HUDEP-2 (cell line): ENCODE results near the gene SOX13.

Experiments used
- DNase-seq, 76 experiments: peaks; one replicate each; lab custom pipeline; 2025; ENCODE audit not compliant: unreplicated experiment in 76 of 76; lab: John Stamatoyannopoulos, UW

SOX13 gene

GRCh38 chr1:204103431-204103741, 30.5 kb downstream of the SOX13 start:
- no peak for DNase-seq

- peak in 1 of 76 experiments; percentile 1 for DNase-seq
Measured at GRCh38 chr1:204104331-204105130, 31.6 kb downstream of the SOX13 start.

- DNase-seq, result no peak
Measured at GRCh38 chr1:204105131-204105515, 32.2 kb downstream of the SOX13 start.

- no peak for DNase-seq
Measured at GRCh38 chr1:204106825-204107224, 33.9 kb downstream of the SOX13 start.

- no peak for DNase-seq
Measured at GRCh38 chr1:204107892-204108291, 35.0 kb downstream of the SOX13 start.

GRCh38 chr1:204108312-204109141, 35.6 kb downstream of the SOX13 start:
- no peak for DNase-seq

GRCh38 chr1:204110894-204111633, 38.1 kb downstream of the SOX13 start:
- DNase-seq, result no peak

GRCh38 chr1:204112876-204113730, 40.2 kb downstream of the SOX13 start:
- no peak for DNase-seq

GRCh38 chr1:204113896-204114295, 41.0 kb downstream of the SOX13 start:
- no peak for DNase-seq

- DNase-seq, result no peak
Measured at GRCh38 chr1:204114606-204115005, 41.7 kb downstream of the SOX13 start.

GRCh38 chr1:204115116-204115515, 42.2 kb downstream of the SOX13 start:
- no peak for DNase-seq

- DNase-seq, result no peak
Measured at GRCh38 chr1:204116539-204116938, 43.6 kb downstream of the SOX13 start.

- DNase-seq, result no peak
Measured at GRCh38 chr1:204121840-204122555, 49.1 kb downstream of the SOX13 start.

GRCh38 chr1:204123376-204123775, 50.5 kb downstream of the SOX13 start:
- peak in 6 of 76 experiments; percentile 2 to 7 (median 4) for DNase-seq

- no peak for DNase-seq
Measured at GRCh38 chr1:204124639-204125038, 51.7 kb downstream of the SOX13 start.

- no peak for DNase-seq
Measured at GRCh38 chr1:204125759-204126351, 52.9 kb downstream of the SOX13 start.

- no peak for DNase-seq
Measured at GRCh38 chr1:204126386-204126785, 53.5 kb downstream of the SOX13 start.

- DNase-seq, result no peak
Measured at GRCh38 chr1:204126956-204127355, 54.0 kb downstream of the SOX13 start.

GRCh38 chr1:204127597-204128242, 54.8 kb downstream of the SOX13 start:
- peak in 45 of 76 experiments; percentile 1 to 53 (median 17) for DNase-seq
